Islet precursor cell (in vitro differentiated cells): ENCODE data around the gene F7.
"Not testable (repeated sequence)": the region's sequence is repeated elsewhere in the genome, so short reads cannot be mapped to it uniquely, and the experiment has no call there.

ENCODE experiments used
- DNase-seq: peaks from one replicate; pipeline ENCODE4 v3.0.0-alpha.2; 2018

Gene F7

DNA sequence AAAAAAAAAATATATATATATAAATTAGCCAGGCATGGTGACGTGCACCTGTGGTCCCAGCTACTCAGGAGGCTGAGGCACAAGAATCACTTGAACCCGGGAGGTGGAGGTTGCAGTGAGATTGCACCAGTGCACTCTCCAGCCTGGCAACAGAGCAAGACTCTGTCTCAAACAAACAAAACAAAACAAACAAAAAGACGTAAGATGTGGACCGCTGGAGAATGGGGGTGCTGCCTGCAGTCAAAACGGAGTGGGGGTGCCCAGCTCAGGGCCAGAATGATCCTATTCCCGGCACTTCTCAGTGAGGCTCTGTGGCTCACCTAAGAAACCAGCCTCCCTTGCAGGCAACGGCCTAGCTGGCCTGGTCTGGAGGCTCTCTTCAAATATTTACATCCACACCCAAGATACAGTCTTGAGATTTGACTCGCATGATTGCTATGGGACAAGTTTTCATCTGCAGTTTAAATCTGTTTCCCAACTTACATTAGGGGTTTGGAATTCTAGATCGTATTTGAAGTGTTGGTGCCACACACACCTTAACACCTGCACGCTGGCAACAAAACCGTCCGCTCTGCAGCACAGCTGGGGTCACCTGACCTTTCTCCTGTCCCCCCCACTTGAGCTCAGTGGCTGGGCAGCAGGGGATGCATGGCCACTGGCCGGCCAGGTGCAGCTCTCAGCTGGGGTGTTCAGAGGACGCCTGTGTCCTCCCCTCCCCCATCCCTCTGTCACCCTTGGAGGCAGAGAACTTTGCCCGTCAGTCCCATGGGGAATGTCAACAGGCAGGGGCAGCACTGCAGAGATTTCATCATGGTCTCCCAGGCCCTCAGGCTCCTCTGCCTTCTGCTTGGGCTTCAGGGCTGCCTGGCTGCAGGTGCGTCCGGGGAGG, at the start of gene F7:
F7 (plus strand) TSS at position 760 of the 889 bp plus-strand sequence; CDS start at position 811, 51 bp downstream.
- no peak for DNase-seq

DNA sequence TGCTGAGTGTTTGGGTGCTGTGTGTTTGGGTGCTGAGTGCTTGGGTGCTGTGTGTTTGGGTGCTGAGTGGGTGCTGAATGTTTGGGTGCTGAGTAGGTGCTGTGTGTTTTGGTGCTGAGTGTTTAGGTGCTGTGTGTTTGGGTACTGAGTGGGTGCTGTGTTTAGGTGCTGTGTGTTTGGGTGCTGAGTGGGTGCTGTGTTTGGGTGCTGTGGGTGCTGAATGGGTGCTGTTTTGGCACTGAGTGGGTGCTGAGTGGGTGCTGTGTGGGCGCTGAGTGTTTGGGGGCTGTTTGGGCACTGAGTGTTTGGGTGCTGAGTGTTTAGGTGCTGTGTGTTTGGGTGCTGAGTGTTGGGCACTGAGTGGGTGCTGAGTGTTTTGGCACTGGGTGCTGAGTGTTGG, 48.5 kb upstream of the F7 start:
- no peak for DNase-seq

DNA sequence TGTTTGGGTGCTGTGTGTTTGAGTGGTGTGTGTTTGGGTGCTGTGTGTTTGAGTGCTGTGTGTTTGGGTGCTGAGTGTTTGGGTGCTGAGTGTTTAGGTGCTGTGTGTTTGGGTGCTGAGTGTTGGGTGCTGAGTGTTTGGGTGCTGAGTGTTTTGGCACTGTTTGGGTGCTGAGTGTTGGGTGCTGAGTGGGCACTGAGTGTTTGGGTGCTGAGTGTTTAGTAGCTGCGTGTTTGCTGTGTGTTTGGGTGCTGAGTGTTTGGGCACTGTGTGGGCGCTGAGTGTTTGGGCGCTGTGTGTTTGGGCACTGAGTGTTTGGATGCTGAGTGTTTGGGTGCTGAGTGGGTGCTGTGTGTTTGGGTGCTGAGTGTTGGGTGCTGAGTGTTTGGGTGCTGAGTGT, 48.0 kb upstream of the F7 start:
- DNase-seq, result not testable (repeated sequence)

DNA sequence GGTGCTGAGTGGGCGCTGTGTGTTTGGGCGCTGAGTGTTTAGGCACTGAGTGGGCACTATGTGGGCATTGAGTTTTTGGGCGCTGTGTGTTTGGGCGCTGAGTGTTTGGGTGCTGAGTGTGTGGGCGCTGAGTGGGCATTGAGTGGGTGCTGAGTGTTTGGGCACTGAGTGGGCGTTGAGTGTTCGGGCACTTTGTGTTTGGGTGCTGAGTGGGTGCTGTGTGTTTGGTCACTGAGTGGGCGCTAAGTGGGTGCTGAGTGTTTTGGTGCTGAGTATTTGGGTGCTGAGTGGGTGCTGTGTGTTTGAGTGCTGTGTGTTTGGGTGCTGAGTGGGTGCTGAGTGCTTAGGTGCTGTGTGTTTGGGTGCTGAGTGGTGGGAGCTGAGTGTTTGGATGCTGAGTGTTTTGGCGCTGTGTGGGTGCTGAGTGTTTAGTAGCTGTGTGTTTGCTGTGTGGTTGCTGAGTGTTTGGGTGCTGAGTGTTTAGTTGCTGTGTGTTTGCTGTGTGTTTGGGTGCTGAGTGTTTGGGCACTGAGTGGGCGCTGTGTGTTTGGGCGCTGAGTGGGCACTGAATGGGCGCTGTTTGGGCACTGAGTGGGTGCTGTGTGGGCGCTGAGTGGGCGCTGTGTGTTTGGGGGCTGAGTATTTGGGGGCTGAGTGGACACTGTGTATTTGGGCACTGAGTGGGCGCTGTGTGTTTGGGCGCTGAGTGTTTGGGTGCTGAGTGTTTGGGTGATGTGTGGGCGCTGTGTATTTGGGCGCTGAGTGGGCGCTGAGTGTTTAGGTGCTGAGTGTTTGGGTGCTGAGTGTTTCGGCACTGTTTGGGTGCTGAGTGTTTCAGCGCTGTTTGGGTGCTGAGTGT, 47.2 kb upstream of the F7 start:
- DNase-seq, result no peak

DNA sequence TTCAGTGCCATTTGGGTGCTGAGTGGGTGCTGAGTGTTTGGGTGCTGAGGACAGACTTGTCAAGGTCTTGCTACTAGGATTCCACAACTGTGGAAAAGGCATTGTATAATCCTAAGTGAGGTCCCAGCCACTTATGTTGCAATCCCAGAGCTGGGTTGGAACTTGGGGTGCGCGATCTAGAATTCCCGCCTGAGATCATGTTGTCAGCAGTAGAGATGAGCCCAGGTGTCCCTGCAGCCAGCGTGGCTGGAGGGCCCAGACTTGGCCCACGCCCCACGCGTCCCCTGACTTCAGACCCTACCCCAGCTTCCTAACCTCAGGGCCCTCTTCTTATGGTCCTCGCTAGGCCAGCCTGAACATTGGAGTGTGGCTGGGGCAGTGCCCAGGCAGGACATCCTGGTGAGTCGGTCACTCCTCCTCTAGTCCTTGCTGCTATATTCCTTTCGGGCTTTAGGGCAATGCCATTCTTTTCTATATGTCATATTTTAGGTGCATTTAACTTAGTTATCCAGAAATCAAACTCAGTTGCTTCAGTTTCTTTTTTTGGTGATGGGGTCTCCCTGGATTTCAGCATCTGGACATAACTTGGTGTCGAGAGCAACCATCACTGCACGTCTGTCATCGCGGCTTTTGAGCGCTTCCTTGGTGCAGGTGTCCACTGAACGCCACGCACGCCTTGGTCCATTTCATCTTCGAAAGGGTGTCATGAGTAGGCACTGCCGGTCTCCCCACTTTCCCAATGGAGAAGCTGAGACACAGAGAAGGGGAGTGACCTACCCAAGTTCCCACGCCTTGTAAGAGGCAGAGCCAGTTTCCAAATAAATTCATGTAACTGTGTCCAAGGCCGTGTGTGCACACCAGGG, 46.4 kb upstream of the F7 start:
- no peak for DNase-seq

DNA sequence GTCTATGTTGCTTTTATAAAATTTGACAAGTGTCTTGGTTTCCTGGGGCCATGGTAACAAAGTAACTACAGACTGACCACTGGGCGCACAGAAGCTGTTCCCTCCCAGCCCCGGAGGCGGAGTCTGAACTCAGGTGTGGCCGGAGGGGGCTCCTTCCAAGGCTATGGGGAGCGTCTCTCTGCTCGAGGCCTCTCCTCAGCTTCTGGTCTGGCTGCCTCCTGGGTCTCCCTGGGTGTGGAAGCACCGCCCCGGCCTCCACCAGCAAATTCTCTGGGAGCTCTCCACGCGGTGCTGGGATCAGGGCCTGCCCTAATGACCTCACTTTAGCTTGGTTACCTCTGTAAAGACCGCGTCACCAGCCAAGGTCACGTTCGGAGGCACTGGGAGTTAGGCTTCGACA, 45.7 kb upstream of the F7 start:
- DNase-seq, result no peak

DNA sequence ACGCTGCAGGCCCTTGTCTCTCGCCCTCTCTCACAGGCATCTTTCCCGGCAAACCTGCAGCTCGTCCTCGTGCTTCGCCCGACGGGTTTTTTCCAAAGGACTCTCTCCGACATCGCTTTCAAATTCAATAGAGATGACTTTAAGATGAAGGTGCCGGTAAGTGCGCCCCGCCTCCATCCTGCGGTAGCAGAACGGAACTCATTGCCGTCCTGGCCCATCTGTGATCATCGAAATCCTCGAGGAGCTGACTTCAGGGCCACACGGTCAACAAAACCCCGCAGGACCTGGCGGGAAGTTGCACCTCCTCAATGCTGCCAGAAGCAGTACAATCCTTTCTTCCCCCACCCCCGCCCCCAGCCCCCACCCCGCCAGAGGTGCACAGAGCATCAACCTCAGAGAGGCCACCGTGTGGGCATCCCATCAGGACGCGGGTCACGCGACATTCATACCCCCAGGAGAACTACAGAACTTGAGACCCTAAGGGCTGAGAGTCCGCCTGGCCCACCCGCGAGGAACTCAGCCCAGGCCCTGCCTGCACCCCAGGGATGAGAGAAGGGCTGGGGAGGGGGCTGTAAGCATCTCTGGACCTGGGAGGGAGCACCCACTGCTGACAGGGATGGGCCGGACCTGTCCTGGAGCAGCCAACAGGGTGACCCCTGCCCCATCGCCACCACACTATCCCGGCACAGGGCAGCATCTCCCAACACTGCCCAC, 44.9 kb upstream of the F7 start:
- no peak for DNase-seq

DNA sequence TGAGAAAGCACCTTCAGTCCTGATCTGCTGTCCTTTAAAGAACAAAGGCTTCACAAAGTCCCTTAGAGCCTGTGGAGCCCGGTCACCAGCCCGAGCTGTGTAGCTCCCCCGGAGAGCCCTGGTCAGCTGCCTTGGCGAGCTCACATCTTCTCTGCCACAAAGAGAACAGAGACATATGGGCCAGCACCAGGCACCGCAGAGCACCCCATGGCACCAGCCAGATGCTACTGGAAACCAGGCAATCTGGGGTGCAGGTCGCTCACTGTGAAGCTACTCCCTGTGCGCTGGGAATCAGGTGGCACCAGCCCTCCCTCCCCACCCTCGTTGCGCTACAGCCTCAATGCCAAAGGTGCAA, 44.3 kb upstream of the F7 start:
- no peak for DNase-seq

DNA sequence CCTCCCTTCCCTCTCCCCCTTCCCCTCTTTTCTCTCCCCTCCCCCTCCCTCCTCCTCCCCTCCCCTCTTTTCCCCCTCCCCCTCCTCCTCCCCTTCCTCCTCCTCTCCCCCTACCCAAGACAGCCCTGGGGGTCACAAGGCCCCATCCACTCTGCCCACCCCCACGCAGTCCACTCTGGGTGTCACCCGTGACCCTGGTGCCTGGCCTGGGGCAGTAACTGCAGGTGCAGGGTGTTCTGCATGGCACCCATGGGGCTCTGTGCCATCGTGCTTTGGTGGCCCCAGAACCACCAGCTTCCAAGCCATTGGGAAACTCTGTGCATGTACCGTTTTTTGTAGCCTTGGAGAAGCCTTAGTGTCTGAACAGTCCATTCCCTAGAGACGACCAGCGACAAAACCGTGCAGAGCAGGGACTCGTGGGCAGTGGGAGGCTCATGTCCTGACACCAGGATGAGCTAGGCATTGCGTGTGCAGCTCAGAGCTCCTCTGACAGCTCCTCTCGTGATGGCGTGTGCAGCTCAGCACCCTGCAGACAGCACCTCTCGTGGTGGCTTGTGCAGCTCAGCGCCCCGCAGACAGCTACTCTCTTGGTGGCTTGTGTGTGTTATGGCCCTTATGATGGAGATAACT, 43.7 kb upstream of the F7 start:
- no peak for DNase-seq

DNA sequence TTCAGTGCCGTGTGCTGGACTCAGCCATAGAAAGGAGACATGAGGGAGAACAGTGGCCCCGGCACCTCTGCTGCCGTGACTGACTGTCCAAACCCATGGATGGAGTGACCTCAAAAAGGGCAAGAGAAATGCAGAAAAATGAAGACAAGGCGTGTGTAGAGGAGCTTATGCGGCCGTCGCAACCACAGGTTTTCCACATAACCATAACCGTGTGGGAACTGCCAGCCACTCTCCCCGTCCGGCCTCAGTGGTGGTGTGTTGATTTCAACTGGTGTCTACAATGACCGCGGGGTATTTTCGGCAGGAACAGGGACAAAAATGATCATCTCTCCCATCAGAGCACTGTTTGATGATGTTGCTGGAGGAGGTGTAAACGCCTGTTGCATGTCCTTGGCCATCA, 42.9 kb upstream of the F7 start:
- DNase-seq, result no peak

DNA sequence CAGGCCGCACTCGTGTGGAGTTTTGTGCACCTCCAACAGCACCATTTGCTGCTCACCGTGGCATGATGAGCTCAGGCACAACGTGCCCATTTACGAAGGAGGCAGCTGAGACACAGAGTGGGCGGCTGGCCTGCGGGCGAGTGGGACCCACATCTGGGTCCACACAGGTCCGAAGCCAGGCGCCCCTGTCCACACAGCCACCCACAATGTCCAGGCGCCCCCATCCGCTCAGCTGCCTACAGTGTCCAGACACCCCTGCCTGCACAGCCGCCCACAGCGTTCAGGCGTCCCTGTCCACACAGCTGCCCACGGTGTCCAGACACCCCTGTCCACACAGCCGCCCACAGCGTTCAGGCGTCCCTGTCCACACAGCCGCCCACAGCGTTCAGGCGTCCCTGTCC, 42.5 kb upstream of the F7 start:
- no peak for DNase-seq

DNA sequence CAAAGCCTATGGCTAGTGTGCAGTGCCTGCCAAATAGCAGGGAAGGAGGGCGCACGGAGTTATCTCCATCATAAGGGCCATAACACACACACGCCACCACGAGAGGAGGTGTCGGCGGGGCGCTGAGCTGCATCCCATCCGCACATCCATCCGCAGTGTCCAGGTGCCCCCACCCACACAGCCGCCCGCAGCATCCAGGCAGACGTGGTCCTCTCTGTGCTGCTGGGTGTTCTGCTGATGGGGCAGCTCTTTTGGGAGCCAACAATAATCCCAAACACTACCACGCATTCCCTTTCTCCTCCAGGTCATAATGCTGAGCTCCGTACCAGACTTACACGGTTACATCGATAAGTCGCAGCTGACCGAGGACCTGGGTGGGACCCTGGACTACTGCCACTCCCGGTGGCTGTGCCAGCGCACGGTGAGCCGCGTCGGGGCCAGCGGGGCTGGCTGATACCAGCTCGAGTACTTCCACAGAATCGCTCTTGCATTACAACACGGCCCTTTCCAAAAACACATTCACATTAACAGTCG, 41.5 kb upstream of the F7 start:
- no peak for DNase-seq

DNA sequence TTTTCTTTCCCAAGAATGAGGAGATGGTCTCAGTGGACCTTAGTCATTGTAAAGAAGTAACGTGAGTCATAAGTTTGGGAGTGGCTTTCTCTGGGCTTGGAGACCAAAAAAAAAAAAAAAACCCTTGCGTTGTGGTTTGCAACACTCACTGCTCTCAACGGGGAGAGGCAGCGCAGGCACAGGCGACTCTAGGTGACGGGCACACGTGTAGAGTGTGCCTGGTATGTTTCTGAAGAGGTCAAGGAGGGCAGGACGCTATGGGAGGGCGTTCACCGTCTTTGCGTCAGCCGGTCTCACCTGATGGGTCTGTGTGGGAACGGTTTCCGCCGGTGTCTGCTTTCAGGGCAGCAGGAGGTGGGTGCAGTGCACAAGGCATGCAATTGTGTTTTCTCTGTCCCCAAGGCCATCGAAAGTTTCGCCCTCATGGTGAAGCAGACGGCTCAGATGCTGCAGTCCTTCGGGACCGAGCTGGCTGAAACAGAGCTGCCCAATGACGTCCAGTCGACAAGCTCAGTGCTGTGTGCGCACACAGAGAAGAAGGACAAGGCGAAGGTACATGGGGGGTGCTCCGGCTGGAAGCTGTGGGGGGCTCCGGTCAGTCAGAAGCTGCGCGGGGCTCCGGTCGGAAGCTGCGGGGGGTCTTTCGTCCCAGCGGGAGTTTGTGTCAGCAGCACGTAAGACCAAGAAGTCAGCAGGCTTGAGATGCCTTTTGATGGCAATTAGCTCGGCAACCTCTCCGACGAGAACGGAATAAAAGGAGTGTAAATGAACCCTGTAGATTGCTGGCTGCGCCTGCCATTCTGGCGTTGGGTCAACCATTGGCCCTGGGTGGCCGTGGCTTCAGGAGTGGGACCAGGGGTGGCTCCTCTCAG, 40.8 kb upstream of the F7 start:
- DNase-seq, result no peak

DNA sequence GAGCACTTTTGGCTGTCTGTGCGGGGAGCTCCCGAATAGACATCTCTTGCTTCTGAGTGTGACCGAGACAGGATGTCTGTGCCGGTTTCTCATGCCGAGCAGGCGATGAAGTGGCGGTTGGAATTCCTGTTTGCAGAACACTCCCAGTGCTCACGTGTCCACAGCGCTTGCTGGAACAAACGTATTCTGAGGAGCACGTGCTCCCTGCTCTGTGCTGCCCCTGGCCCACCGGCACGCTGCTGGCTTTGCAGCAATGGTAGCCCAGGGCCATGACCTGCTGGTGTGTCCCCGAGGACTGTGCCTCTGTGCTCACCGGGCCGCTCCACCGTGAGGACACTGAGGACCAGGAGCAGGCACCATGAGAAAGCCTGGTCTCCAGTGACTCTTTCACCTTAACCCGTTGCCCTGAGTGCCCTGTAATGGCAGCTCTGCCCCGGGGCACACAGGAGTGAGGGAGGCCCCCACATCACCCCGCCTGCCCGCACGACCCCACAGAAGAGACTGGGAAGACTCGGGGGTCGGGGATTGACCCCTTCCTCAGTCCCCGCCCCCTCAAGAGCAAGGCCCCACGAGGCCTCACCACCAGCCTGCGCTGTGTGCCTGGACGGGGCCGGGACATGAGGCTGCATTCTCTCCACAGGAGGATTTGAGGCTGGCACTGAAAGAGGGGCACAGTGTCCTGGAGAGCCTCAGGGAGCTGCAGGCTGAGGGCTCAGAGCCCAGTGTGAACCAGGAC, 40.0 kb upstream of the F7 start:
- no peak for DNase-seq

DNA sequence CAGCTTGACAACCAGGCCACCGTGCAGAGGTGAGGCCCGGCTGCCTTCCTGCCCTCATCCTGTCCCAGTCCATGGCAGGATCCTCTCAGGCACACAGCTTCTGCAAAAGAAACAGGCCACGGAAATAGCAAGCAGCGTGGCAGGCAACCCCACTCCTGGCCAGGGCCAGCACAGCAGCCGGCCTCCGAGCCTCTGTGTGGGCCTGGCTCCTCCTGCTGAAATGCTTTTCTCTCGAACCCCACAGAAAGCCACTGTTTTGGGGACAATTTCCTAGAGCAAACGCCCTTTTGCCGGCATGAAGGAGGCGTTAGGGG, 39.5 kb upstream of the F7 start:
- DNase-seq, result no peak

DNA sequence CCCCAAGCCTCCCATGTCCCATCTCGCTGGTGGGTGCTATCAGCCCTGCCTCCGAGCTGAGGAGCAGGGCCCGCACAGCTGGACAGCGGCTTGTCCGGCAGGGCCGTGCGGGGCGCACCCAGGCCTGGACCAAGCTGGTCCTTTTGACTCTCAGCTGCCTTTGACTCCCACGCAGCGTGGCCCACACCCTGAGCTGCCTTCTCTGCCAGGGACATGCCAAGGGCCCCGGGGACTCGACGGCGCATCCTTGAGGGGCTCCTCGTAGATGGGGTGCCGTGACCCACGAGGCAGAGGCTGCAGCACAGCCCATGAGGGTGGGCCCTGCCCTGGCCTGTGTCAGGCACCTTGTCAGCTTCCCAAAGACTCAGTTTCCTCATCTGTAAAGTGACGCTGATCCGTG, 38.8 kb upstream of the F7 start:
- no peak for DNase-seq

DNA sequence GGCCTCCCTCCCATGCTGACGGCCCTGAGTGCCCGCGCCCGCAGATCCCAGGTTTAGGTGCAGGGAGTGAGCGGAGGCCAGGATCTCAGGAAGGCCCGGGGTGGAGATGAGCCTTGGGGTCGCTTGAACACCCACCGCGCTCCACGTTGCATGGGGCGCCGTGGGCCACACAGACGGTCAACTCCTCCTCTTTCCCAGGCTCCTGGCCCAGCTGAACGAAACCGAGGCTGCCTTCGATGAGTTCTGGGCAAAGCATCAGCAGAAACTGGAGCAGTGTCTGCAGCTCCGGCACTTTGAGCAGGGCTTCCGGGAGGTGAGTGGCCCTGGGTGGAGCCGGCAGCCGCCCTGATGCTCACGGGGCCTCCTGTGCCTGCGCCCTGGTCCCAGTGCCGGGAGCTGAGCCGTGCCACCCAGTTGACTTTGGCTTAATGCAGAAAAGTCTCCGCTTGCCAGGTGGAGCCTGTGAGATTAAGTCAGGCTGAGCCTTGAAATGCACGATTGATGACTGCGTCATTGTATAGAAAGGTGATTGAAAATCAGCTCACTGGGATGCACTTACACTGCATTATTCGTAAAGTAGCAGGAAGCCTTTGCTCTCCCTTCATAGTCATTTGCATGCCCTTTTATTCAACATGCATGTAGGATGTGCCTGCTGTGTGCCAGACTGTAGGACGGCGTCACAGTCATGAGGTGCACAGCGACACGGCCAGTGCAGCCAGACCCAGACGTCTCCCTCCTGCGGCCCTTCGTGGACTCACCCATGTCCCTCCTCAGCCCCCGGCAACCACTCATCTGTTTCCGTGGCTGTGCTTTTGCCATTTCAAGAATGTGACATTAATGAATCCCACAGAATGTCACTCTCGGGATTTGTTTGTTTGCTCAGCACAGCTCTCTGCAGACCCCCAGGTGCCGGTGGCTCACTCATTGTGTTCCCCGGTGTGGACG, 35.5 kb upstream of the F7 start:
- no peak for DNase-seq

DNA sequence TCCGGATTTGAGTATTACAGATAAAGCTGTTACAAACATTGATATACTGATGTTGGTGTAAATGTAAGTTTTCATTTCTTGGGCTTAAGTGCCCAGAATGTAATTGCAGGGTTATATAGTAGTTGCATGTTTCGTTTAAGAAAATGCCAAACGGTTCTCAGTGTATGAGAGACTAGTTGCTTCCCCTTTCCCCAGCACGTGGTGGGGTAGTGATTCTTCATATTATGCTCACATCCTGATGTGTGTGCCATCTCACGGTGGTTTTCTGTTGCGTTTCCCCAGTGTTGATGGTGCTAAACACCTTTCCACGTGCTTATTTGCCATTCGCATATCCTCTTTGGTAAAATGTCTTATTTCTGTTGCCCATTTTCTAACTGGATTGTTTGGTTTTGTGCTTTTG, 34.7 kb upstream of the F7 start:
- DNase-seq, result no peak

DNA sequence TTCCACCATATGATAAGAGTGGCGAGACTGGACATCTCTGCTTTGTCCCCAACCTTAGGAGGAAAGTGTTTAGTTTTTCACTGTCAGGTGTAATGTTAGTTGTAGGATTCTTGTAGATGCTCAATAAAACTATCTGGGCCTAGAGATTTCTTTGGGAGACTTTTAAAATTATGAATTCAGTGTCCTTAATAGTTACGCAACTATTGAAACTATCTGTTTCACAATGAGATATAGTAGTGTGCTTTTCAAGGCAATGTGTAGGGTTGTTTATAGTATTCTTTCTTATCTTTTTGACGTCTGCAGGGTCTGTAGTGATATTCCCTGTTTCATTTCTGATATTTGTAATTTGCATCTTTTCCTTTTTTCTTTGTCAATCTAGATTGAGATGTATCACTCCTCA, 33.2 kb upstream of the F7 start:
- DNase-seq, result no peak
